B cell (primary cell): ENCODE results near the gene PEX7. TPM values are rescaled to one million over a fixed set of nuclear protein-coding genes. Genes with fewer than 3 reads are reported as not detected.

Experiments used
- ATAC-seq: fragments of 200-7000 bp; cut with Tn5 transposase; one replicate; pipeline ENCODE4 v1.10.0; 2021; ENCODE audit warnings: low read depth, mild to moderate bottlenecking, moderate number of reproducible peaks, moderate library complexity
- CTCF ChIA-PET: fragments of 350-600 bp; sonication (Branson Sonifier 250); formaldehyde crosslinking; loops from one replicate; lab custom pipeline; 2021; ENCODE audit warnings: antibody characterized with exemption, inconsistent platforms; lab: Charles Lee
- POLR2A ChIA-PET: fragments of 350-600 bp; sonication (Branson Sonifier 250); formaldehyde crosslinking; loops from one replicate; lab custom pipeline; 2021; ENCODE audit warnings: antibody characterized with exemption; lab: Charles Lee
- DNase-seq: peaks from one replicate; pipeline ENCODE4 v3.0.0; 2013
- H2AFZ ChIP-seq: 2 replicates; pipeline ENCODE4 v1.6.1; 2012; ENCODE audit warnings: mild to moderate bottlenecking, low read depth, low read length; ENCODE audit not compliant: insufficient read depth, poor library complexity, severe bottlenecking
- H3K27ac ChIP-seq, 2 donors: 1 replicate in 1 of 2; 2 replicates in 1 of 2; pipeline ENCODE4 v1.5.1; 2012 to 2013; ENCODE audit warnings: low read length in 2 of 2, mild to moderate bottlenecking in 2 of 2, moderate library complexity in 1 of 2
- H3K27me3 ChIP-seq, 4 experiments: fragments of 200-600 bp in 1 of 4; sonication (generic) in 1 of 4; replicated peaks in 1 of 4; 1 replicate in 2 of 4; 2 replicates in 2 of 4; pipeline versions ENCODE4 v1.6.1 to v1.7.0; 2013 to 2016; ENCODE audit warnings: low read length in 3 of 4, mild to moderate bottlenecking in 2 of 4, mixed read lengths in 1 of 4, moderate library complexity in 1 of 4; ENCODE audit not compliant: insufficient read depth in 4 of 4, control insufficient read depth in 3 of 4; ENCODE audit errors: control extremely low read depth in 1 of 4
- H3K36me3 ChIP-seq, 2 experiments: replicated peaks in 1 of 2; 1 replicate in 1 of 2; 2 replicates in 1 of 2; pipeline versions ENCODE4 v1.6.1 to v1.7.1; 2013; ENCODE audit warnings: low read length in 1 of 2; ENCODE audit not compliant: insufficient read depth in 2 of 2, control insufficient read depth in 1 of 2; ENCODE audit errors: control extremely low read depth in 1 of 2, extremely low read depth in 1 of 2
- H3K4me1 ChIP-seq, 2 donors: fragments of 200-600 bp in 1 of 2; sonication (generic) in 1 of 2; 1 replicate in 1 of 2; 2 replicates in 1 of 2; pipeline versions ENCODE4 v1.5.1 to v1.6.1; 2013 to 2017; ENCODE audit warnings: low read length in 2 of 2; ENCODE audit not compliant: control insufficient read depth in 2 of 2, insufficient read depth in 2 of 2
- H3K4me2 ChIP-seq: replicated peaks from 2 replicates; pipeline ENCODE3; 2012; ENCODE audit warnings: mild to moderate bottlenecking, low read depth, low read length; ENCODE audit not compliant: poor library complexity, severe bottlenecking
- H3K4me3 ChIP-seq, 5 experiments: fragments of 200-600 bp in 1 of 5; sonication (generic) in 1 of 5; 1 replicate in 3 of 5; 2 replicates in 2 of 5; pipeline versions ENCODE4 v1.5.1 to v1.7.0; 2011 to 2016; ENCODE audit warnings: low read length in 4 of 5, mild to moderate bottlenecking in 4 of 5, low read depth in 2 of 5, control low read depth in 1 of 5, moderate library complexity in 1 of 5; ENCODE audit not compliant: insufficient read depth in 1 of 5; ENCODE audit errors: control extremely low read depth in 1 of 5, extremely low read depth in 1 of 5
- H3K79me2 ChIP-seq: fragments of 200-600 bp; sonication (generic); one replicate; pipeline ENCODE4 v1.6.0; 2016; ENCODE audit warnings: low read length; ENCODE audit not compliant: control insufficient read depth, insufficient read depth
- H3K9ac ChIP-seq: fragments of 200-600 bp; sonication (generic); 2 replicates; pipeline ENCODE4 v1.6.1; 2017; ENCODE audit warnings: mild to moderate bottlenecking, low read length, moderate library complexity
- H3K9me3 ChIP-seq, 3 donors: one replicate each; pipeline versions ENCODE4 v1.6.1 to v1.7.1; 2013; ENCODE audit warnings: low read length in 2 of 3; ENCODE audit not compliant: control insufficient read depth in 2 of 3, insufficient read depth in 1 of 3; ENCODE audit errors: control extremely low read depth in 1 of 3
- H4K20me1 ChIP-seq: 2 replicates; pipeline ENCODE4 v1.6.0; 2012; ENCODE audit warnings: mild to moderate bottlenecking, low read length; ENCODE audit not compliant: insufficient read depth, control insufficient read depth, poor library complexity, severe bottlenecking
- H3K27ac Mint-ChIP-seq: one replicate; pipeline ENCODE4 v1.8.0; 2021; ENCODE audit warnings: mixed read lengths
- H3K27me3 Mint-ChIP-seq: one replicate; pipeline ENCODE4 v1.8.0; 2021; ENCODE audit warnings: mixed read lengths
- H3K4me1 Mint-ChIP-seq: one replicate; pipeline ENCODE4 v1.8.0; 2021; ENCODE audit warnings: mixed read lengths
- H3K4me3 Mint-ChIP-seq: one replicate; pipeline ENCODE4 v1.8.0; 2021; ENCODE audit warnings: mixed read lengths
- H3K9me3 Mint-ChIP-seq: one replicate; pipeline ENCODE4 v1.8.0; 2022; ENCODE audit warnings: mixed read lengths; ENCODE audit not compliant: insufficient read depth
- EZH2 ChIP-seq: IDR thresholded peaks from 2 replicates; pipeline ENCODE4 v1.6.1; 2012; ENCODE audit warnings: borderline replicate concordance, low read depth, mild to moderate bottlenecking, moderate library complexity, low read length; ENCODE audit not compliant: insufficient read depth, poor library complexity, severe bottlenecking
- WGBS: methylation state at CpG from one replicate; pipeline ENCODE4 v1.1.5; 2013; ENCODE audit warnings: missing lambda C conversion rate; ENCODE audit not compliant: insufficient coverage; 5-methylcytosine and 5-hydroxymethylcytosine counted together
- intact Hi-C: fragments of 100-400 bp; cut with micrococcal nuclease; formaldehyde crosslinking; loops from one replicate; pipeline ENCODE4 v1.10.0; 2022
- polyA plus RNA-seq: library from polyadenylated mRNA; depleted of rRNA; stranded (reverse); fragments of >200 nt; gene quantifications from 2 replicates; pipeline ENCODE4 v1.2.3, GENCODE V29; 2012
- total RNA-seq, 2 donors: library from RNA; stranded (reverse); fragments of 120-200 nt in 1 of 2; gene quantifications; 1 replicate in 1 of 2; 2 replicates in 1 of 2; pipeline versions ENCODE4 v1.2.3 to v1.2.4, GENCODE V29; 2013 to 2022
- TF ChIP-seq, protein P1 (sequence below): fragments of 200-600 bp; IDR thresholded peaks from one replicate; pipeline ENCODE4 v1.8.0; 2022; ENCODE audit warnings: antibody characterized with exemption, mild to moderate bottlenecking

The PEX7 gene
- total and polyA plus RNA-seq, 2 donors (not counting 1 experiment from before 2014, with no cell fraction given) = 3.9 TPM

- H3K4me3 ChIP-seq = no peak overlapping the region
- Mint-ChIP-seq H3K27me3 (peaks cover 3% of the 10 kb centered on the region), H3K9me3 (peaks cover 6% of the 10 kb centered on the region), H3K27ac (peak overlapping the region; percentile 20), H3K4me1 (no peaks in the 10 kb centered on the region), H3K4me3 (no peak overlapping the region)
- peaks cover 0 to 12% (median 4%) of the 10 kb centered on the region in 3 donors for H3K9me3 ChIP-seq
- ATAC-seq (no peak), DNase-seq (no peak)
- intact Hi-C loops = no loop called here
- no peak overlapping the region for H3K9ac ChIP-seq
- no peaks in the 10 kb centered on the region for H3K4me1 ChIP-seq
- ChIA-PET CTCF (interaction anchor here (0.6 to 3.5 kb wide), 5 partner anchors 9 to 160 kb away, joined by 3 to 16 read pairs (median 3); partner anchors contain the start of gene MAP3K5), POLR2A (no interaction called here)
- no peak overlapping the region for H2AFZ ChIP-seq
- H3K4me2 ChIP-seq = no peak overlapping the region
- no peak overlapping the region for H3K27ac ChIP-seq
- H3K36me3 ChIP-seq = no peaks in the 10 kb centered on the region
- no CpG with 5 or more reads among the region's 2 CpGs for WGBS
- H3K27me3 ChIP-seq = peaks cover 0 to 5% (median 0%) of the 10 kb centered on the region in 4 experiments
- H4K20me1 ChIP-seq = no peaks in the 10 kb centered on the region
- TF ChIP-seq, protein P1, sequence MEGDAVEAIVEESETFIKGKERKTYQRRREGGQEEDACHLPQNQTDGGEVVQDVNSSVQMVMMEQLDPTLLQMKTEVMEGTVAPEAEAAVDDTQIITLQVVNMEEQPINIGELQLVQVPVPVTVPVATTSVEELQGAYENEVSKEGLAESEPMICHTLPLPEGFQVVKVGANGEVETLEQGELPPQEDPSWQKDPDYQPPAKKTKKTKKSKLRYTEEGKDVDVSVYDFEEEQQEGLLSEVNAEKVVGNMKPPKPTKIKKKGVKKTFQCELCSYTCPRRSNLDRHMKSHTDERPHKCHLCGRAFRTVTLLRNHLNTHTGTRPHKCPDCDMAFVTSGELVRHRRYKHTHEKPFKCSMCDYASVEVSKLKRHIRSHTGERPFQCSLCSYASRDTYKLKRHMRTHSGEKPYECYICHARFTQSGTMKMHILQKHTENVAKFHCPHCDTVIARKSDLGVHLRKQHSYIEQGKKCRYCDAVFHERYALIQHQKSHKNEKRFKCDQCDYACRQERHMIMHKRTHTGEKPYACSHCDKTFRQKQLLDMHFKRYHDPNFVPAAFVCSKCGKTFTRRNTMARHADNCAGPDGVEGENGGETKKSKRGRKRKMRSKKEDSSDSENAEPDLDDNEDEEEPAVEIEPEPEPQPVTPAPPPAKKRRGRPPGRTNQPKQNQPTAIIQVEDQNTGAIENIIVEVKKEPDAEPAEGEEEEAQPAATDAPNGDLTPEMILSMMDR = no peak
- no peak for TF ChIP-seq EZH2
- no peaks in the 10 kb centered on the region for H3K79me2 ChIP-seq
Measured at GRCh38 chr6:136801581-136801980, 20.8 kb upstream of the PEX7 start.

DNA sequence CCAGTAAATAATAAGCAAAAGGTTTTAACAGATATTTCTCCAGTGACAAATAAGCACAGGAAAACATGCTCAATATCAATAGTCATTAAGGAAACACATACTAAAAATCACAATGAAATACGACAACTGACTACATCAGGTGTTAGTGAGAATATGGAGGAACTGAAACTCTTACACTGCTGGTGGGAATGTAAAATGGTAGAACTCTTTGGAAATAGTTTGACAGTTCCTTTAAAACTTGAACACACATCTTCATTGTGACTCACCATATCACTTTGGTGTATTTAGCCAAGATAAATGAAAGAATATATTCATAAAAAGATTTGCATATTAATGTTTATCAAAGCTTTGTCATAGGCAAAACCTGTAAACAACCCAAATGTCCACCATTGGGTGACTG lies 18.8 kb upstream of the PEX7 start:
- no peak for DNase-seq
- Histone ChIP-seq H4K20me1 (no peaks in the 10 kb centered on the region), H3K9me3 (peaks cover 0 to 12% (median 4%) of the 10 kb centered on the region in 3 donors), H3K36me3 (no peaks in the 10 kb centered on the region), H3K4me2 (no peak overlapping the region), H3K4me1 (no peaks in the 10 kb centered on the region), H3K4me3 (no peak overlapping the region), H3K9ac (no peak overlapping the region), H3K27ac (no peak overlapping the region), H2AFZ (no peak overlapping the region), H3K79me2 (no peaks in the 10 kb centered on the region), H3K27me3 (peaks cover 0 to 5% (median 0%) of the 10 kb centered on the region in 4 experiments)
- ChIA-PET CTCF (interaction anchor here (1.5 to 3.5 kb wide), 2 partner anchors 11 to 160 kb away, joined by 4 to 16 read pairs; partner anchors contain the start of gene MAP3K5), POLR2A (no interaction called here)
- Mint-ChIP-seq H3K9me3 (peaks cover 6% of the 10 kb centered on the region), H3K4me1 (no peaks in the 10 kb centered on the region), H3K27me3 (peaks cover 3% of the 10 kb centered on the region), H3K27ac (no peak overlapping the region), H3K4me3 (no peak overlapping the region)
- ATAC-seq = no peak
- intact Hi-C loops = no loop called here
- no peak for TF ChIP-seq EZH2
- TF ChIP-seq, protein P1 = no peak
- no CpG with 5 or more reads among the region's 1 CpG for WGBS
